Glomerular endothelial cell (primary cell): Measurements from ENCODE around the gene TMEM151A. TPM values are rescaled to one million over a fixed set of nuclear protein-coding genes. Genes with fewer than 3 reads are reported as not detected.

Experiments
- total RNA-seq: library from RNA; depleted of rRNA; stranded (reverse); fragments of >200 nt; gene quantifications from 2 replicates; pipeline ENCODE4 v1.2.3, GENCODE V29; 2015

The TMEM151A gene
- total RNA-seq, 1 donor from 2014 or later: 0.58 TPM

Other genes starting within 250 kb of the TMEM151A start
- 0.23 TPM in 1 of 2 replicates, not detected in the other for gene GAL3ST3, start 242.7 kb upstream of the TMEM151A start, total RNA-seq
- 129 and 162 TPM in 2 replicates for gene SF3B2, start 239.5 kb upstream of the TMEM151A start, total RNA-seq
- gene PACS1, start 221.6 kb upstream of the TMEM151A start, total RNA-seq: 40.0 and 74.4 TPM in 2 replicates
- gene KLC2, start 34.2 kb upstream of the TMEM151A start, total RNA-seq: 20.7 and 35.5 TPM in 2 replicates
- 179 and 180 TPM in 2 replicates for gene RAB1B, start 23.3 kb upstream of the TMEM151A start, total RNA-seq
- gene CNIH2, start 13.7 kb upstream of the TMEM151A start, total RNA-seq: 0.15 TPM in 1 of 2 replicates, not detected in the other
- gene YIF1A, start 2.8 kb upstream of the TMEM151A start, total RNA-seq: 120 and 142 TPM in 2 replicates
- gene CD248, start 25.1 kb downstream of the TMEM151A start, total RNA-seq: 1.1 and 2.1 TPM in 2 replicates
- gene RIN1, start 44.5 kb downstream of the TMEM151A start, total RNA-seq: 17.2 and 18.7 TPM in 2 replicates
- 60.6 and 65.2 TPM in 2 replicates for gene BRMS1, start 53.2 kb downstream of the TMEM151A start, total RNA-seq
- 48.2 and 53.3 TPM in 2 replicates for gene B4GAT1, start 55.7 kb downstream of the TMEM151A start, total RNA-seq
- gene SLC29A2, start 79.9 kb downstream of the TMEM151A start, total RNA-seq: 0.48 and 1.2 TPM in 2 replicates
- not detected in 2 replicates for gene NPAS4, start 129.1 kb downstream of the TMEM151A start, total RNA-seq
- 30.1 and 41.2 TPM in 2 replicates for gene MRPL11, start 147.0 kb downstream of the TMEM151A start, total RNA-seq
- gene PELI3, start 175.0 kb downstream of the TMEM151A start, total RNA-seq: 4.7 and 4.8 TPM in 2 replicates
- gene DPP3, start 188.5 kb downstream of the TMEM151A start, total RNA-seq: 74.5 and 98.1 TPM in 2 replicates
- gene BBS1, start 218.7 kb downstream of the TMEM151A start, total RNA-seq: 42.0 and 47.0 TPM in 2 replicates